Measurements from ENCODE around the gene CGNL1.

CGNL1 gene

DNA sequence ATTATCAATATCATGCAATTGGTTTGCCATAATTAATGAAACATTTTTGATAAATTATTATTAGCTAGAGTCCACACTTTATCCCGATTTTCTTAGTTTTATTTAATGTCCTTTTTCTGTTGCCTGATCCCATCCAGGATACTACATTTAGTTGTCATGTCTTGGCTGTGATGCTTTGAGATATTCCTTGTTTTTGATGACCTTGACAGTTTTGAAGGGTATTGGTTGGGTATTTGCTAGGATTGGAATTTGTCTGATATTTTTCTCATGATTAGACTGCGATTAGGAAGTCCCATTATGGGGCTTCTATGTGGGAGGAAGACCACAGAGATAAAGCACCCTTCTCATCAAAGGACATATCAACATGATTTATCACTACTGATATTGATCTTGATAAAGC is 43.0 kb downstream of the CGNL1 start:
- no peak overlapping the region for H3K27ac ChIP-seq
- DNase-seq (ENCODE audit: low read depth, low spot score) = no peak

DNA sequence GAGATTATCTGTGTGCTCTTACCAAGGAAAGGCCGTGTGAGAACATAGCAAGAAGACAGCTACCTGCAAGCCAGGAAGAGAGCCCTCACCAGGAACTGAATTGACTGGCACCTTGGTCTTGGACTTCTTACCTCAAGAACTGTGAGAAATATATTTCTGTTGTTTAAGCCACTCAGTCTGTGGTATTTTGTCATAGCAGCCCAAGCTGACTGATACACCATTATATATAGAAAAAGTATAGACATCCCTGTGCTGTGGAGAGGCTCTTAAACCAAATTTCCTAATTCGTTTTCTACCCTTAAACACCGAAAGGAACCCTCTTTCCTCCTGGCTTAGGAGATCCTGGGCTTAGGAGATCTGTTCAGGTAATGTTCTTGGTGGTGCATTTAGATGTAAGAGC is 44.8 kb downstream of the CGNL1 start:
- no peak overlapping the region for H3K27ac ChIP-seq
- no peak for DNase-seq (ENCODE audit: low read depth, low spot score)

GRCh38 chr15:57421551-57421950 is 45.2 kb downstream of the CGNL1 start:
- no peak overlapping the region for H3K27ac ChIP-seq
- no peak for DNase-seq (ENCODE audit: low read depth, low spot score)

DNA sequence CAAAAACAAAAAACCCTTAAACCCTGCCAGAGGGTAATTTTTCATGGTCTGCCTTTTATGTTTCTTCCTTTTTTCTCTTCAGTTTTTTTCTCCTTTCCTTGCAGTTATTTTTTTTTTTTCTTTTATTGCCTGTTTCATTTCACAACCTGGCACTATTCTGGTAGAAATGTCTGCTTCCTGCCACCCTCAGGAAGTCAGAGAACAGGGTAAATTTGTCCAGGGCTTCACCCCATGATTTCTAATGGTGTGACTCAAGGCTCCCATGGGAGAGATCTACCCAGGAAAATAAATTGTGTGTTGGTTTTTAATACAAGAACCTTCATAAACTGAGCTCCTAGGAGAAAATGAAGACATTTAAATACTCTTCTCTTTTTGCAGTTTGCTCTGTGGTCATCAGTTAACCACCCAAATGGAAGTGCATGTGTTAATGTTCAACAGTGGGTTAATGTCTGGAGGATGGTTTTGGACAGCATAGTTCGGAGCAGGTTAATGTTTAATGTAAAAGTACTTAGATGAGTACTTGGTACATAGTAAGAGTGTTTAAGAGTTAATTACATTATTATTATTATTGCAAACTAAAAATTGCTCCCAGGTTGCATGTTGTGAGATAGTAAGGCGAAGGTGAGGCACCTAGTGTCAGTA is 45.9 kb downstream of the CGNL1 start:
- no peak overlapping the region for H3K27ac ChIP-seq
- DNase-seq (ENCODE audit: low read depth, low spot score) = no peak

DNA sequence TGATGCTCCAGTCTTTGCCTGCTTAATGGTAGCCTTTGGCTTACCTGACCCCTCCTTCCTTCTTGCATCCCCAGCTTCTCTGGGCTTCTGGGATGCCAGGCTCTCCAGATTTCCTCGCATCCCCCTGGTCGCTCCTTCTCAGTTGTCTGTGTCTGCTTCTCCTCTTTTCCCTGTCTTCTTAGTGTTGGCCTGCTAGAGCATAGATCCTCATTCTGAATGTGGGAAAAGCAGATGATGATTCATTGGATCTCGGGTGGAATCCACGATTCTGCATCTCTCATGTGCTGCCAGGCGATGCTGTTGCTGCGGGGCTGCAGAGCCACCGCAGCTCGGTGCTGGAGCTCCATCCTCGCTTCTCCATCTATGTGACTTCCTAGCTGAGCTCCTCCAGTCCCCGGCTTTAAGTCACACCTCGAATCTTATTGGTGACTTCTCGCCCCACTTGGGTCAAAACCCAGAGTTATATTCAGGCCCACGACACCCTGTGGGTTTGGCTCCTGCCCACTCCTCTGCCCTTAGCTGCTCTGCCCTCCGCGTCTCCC is 47.4 kb downstream of the CGNL1 start:
- no peak overlapping the region for H3K27ac ChIP-seq
- DNase-seq (ENCODE audit: low read depth, low spot score) = no peak

- no peak overlapping the region for H3K27ac ChIP-seq
- DNase-seq (ENCODE audit: low read depth, low spot score) = no peak
These were observed 48.5 kb downstream of the CGNL1 start for GRCh38 chr15:57424628-57425405.

DNA sequence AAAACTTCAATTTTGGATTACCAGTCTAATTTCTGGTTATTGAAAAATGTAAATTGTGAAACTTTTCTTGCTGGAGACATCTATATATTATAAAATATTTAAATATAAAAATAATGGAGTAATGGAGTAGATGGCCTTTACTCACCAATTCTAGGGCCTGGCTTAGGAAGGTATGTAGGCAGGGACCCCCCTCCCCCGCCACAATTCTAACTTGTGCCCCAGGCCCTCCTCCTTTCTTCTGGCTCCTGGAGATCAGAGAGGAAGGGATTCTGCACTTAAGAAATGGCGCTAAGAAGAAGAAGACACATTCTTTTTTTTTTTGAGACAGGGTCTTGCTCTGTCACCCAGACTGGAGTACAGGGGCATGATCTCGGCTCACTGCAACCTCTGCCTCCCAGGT is 49.5 kb downstream of the CGNL1 start:
- no peak overlapping the region for H3K27ac ChIP-seq
- no peak for DNase-seq (ENCODE audit: low read depth, low spot score)

DNA sequence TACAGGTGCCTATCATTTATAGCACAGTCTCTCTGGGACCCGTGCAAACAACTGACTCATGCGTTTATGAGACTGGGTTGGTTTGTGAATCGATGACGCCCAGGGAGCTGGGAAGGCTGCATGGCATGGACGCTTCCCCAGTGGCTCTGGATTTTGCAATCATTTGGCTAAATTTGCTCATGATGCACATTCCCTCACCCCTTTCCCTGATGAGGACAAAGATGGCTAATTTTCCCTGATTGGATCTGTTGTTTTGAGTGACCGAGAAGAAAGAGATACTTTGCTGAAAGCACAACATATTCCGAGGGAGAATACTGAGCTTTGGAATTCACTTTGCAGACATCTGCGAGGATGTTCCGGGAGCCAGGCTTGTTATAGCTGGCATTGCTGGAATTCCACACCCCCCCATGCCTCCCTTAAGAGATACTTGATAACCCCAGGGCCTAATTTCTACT is 51.1 kb downstream of the CGNL1 start:
- H3K27ac ChIP-seq = no peak overlapping the region

GRCh38 chr15:57432141-57432741 is 55.9 kb downstream of the CGNL1 start:
- DNase-seq (ENCODE audit: low read depth, low spot score) = no peak
- no peak overlapping the region for H3K27ac ChIP-seq

More for the DNA sequence above, 51.1 kb downstream of the CGNL1 start:
- no peak for DNase-seq (ENCODE audit: low read depth, low spot score)

DNA sequence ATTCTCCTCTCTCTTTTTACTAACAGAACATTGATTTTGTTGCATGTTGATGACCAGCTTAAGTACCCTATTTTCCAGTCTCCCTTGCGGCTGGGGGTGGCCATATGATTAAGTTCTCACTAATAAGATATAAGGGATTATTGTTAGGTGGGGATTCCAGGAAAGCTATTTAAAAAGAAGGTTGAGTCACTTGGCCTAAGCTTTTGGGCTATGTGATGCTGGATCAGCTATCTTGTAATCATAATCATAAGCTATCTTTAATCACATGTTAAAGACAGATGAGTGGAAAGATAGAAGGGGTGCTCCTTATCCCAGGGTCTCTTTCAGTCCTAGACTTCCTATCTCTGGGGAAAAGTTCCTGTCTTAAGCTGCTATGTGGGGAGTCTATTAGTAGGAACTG is 59.9 kb downstream of the CGNL1 start:
- no peak for DNase-seq (ENCODE audit: low read depth, low spot score)

GRCh38 chr15:57436961-57437360 is 60.7 kb downstream of the CGNL1 start:
- DNase-seq (ENCODE audit: low read depth, low spot score) = no peak
- no peak overlapping the region for H3K27ac ChIP-seq

More for the DNA sequence above, 59.9 kb downstream of the CGNL1 start:
- H3K27ac ChIP-seq = no peak overlapping the region

GRCh38 chr15:57437564-57437963 is 61.3 kb downstream of the CGNL1 start:
- DNase-seq (ENCODE audit: low read depth, low spot score) = no peak
- no peak overlapping the region for H3K27ac ChIP-seq

DNA sequence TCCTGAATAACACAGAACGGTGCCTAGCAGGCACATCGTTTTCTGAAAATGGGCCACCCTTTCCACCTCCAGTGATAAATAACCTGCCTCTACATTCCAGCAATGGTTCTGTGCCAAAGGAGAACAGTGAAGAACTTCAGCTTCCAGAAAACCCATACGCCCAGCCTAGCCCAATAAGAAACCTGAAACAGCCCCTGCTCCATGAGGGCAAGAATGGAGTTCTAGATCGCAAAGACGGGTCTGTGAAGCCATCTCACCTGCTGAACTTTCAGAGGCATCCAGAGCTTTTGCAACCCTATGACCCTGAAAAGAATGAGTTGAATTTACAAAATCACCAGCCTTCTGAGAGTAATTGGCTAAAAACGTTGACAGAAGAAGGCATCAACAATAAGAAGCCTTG is 61.9 kb downstream of the CGNL1 start:
- H3K27ac ChIP-seq = no peak overlapping the region
- no peak for DNase-seq (ENCODE audit: low read depth, low spot score)

DNA sequence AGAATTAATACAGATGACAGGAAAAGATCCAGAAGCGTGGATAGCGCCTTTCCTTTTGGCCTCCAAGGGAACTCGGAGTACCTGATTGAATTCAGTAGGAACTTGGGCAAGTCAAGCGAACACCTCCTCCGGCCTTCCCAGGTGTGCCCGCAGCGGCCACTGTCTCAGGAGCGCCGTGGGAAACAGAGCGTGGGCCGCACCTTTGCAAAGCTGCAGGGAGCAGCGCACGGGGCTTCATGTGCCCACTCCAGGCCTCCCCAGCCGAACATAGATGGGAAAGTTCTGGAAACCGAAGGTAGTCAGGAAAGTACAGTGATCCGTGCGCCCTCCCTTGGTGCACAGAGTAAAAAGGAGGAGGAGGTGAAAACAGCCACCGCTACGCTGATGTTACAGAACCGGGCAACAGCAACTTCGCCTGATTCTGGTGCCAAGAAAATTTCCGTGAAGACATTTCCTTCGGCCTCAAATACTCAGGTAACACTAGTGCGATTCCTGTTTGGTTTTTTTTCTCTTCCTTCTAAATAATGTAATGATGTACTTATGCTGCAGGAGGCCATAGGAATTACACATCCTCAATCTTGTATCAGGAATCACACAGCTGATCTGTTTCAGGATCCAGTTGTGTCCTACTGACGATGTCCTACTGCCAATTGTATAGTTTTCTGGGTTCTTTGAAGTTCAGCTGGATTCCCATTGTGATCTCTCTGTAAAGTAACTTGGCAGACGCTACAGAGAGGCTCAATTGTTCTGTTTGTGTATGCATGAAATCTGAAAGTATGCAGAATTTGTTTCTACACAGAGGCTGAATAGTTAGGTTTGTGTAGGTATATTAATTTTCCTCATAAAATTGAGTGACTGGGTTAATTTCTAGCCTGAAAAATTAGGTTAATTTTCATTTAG is 63.1 kb downstream of the CGNL1 start:
- no peak for DNase-seq (ENCODE audit: low read depth, low spot score)
- no peak overlapping the region for H3K27ac ChIP-seq

DNA sequence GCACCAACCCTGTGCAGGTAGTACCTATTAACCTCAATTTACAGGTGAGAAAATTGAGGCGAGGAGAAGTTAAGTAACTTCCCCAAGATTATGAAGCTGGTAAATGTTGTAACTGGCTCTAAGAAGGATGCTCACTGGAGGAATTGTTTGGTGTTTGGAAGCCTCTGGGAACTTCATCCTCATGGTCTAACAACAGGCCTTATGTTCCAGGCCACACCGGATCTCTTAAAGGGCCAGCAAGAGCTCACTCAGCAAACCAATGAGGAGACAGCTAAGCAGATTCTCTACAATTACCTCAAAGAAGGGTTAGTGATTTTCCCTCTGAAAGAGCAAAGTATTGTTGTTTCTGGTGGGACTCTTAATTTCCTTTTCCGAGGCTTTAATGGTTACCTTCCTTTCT is 63.9 kb downstream of the CGNL1 start:
- no peak overlapping the region for H3K27ac ChIP-seq
- DNase-seq (ENCODE audit: low read depth, low spot score) = no peak

DNA sequence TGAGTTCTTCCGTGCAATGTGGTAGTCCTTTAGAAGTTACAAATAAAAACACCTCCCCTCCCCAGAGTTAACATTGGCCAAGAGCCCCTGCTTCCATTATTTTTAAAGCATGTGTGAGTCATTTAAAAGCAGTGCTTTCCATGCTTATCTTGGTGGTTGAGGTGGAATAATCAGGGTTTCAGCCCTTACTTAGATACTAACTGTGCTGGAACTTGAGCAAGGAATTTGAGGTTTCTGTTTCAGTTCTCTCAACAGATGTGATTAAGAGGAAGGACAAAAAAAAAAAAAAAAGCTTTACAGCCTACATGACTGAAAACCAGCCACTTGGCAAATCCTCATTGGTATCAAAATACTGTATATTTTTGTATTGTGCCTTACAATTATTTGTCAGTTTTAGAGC is 64.5 kb downstream of the CGNL1 start:
- H3K27ac ChIP-seq = no peak overlapping the region
- peak; percentile 40 for DNase-seq (ENCODE audit: low read depth, low spot score)

DNA sequence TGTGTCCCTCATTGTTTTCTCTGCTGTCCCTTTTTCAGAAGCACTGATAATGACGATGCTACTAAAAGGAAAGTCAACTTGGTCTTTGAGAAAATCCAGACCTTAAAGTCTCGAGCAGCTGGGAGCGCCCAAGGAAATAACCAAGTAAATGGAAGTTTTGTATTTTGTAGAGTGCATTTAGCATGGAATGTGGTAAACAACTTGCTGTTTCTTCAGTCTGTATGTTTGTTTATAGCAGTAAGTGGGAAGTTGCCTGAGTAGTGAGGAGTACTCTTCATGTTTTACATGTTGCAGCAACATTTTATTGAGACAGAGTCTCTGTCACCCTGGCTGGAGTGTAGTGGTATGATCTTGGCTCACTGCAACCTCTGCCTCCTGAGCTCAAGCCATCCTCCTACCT is 66.0 kb downstream of the CGNL1 start:
- H3K27ac ChIP-seq = no peak overlapping the region
- DNase-seq (ENCODE audit: low read depth, low spot score) = no peak

GRCh38 chr15:57443486-57443885 is 67.2 kb downstream of the CGNL1 start:
- H3K27ac ChIP-seq = no peak overlapping the region
- no peak for DNase-seq (ENCODE audit: low read depth, low spot score)

DNA sequence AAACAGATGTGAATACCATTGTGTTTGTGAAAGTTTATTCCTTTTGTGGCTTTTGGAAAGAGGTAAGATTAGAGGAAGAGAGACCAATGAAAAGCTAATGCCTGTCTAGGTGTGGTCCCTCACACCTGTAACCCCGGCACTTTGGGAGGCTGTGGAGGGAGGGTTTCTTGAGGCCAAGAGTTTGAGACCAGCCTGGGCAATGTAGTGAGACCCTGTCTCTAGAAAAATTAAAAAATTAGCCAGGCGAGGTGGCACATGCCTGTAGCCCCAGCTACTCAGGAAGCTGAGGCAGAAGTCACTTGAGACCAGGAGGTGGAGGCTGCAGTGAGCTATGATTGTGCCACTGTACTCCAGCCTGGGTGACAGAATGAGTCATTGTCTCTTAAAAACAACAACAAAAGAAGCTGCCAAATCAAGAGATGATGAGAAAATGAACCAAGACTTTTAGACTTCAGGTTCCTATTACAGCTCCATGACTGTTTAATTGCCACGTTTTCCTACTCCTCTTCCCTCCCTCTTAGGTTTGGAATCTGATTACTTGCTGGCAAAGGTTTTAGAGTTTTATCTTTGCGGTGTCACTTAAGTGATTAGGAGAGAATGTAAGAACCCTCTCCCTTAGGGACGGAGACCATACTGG is 68.7 kb downstream of the CGNL1 start:
- H3K27ac ChIP-seq = no peak overlapping the region
- DNase-seq (ENCODE audit: low read depth, low spot score) = no peak

DNA sequence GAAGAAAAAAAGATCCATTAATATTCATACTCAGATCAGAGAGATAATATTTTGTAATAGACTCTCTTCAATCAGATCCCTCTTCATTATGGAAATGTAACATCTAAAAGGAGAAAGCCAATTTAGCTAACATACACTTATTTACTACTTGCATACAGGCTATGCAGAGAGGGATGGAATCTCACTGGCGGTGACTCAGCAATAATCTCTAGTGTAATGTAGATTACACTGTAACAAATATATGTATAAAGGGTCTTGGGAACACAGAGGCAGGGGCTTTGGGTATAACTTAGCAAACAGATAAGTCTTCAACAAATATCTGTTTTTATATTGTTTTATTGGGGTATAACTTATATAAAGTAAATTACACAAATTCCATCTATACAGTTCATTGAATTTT is 69.6 kb downstream of the CGNL1 start:
- no peak overlapping the region for H3K27ac ChIP-seq
- no peak for DNase-seq (ENCODE audit: low read depth, low spot score)
